Endodermal cell (in vitro differentiated cells): ENCODE data around the gene PAPOLA. TPM values are rescaled to one million over a fixed set of nuclear protein-coding genes. Genes with fewer than 3 reads are reported as not detected.
A peak's percentile ranks its signal among the peaks of the same experiment; 100 is the strongest.

ENCODE experiments used
- DNase-seq: peaks from one replicate; pipeline ENCODE4 v3.0.0-alpha.2; 2017
- H3K27ac ChIP-seq: 2 replicates; pipeline ENCODE4 v1.5.1; 2013; ENCODE audit warnings: mild to moderate bottlenecking, low read depth, low read length, moderate library complexity
- H3K27me3 ChIP-seq: 2 replicates; pipeline ENCODE4 v1.6.1; 2013; ENCODE audit warnings: mild to moderate bottlenecking, low read length, moderate library complexity; ENCODE audit not compliant: insufficient read depth, control insufficient read depth, poor library complexity, severe bottlenecking
- H3K36me3 ChIP-seq: 2 replicates; pipeline ENCODE4 v1.7.0; 2013; ENCODE audit warnings: mild to moderate bottlenecking, low read length, moderate library complexity; ENCODE audit not compliant: control insufficient read depth, insufficient read depth
- H3K4me1 ChIP-seq: one replicate; pipeline ENCODE4 v1.7.0; 2013; ENCODE audit warnings: low read length; ENCODE audit not compliant: control insufficient read depth, insufficient read depth
- H3K4me3 ChIP-seq: 2 replicates; pipeline ENCODE4 v1.5.1; 2013; ENCODE audit warnings: mild to moderate bottlenecking, low read length, moderate library complexity
- H3K9ac ChIP-seq: 2 replicates; pipeline ENCODE4 v1.6.1; 2013; ENCODE audit warnings: mild to moderate bottlenecking, low read length, moderate library complexity; ENCODE audit not compliant: poor library complexity, severe bottlenecking; ENCODE audit errors: extremely low read depth
- H3K9me3 ChIP-seq: 2 replicates; pipeline ENCODE4 v1.6.1; 2013; ENCODE audit warnings: mild to moderate bottlenecking, low read length, moderate library complexity; ENCODE audit not compliant: control insufficient read depth
- H3K27ac Mint-ChIP-seq: 2 replicates; pipeline ENCODE4 v1.8.0; 2020; ENCODE audit warnings: mixed read lengths
- H3K27me3 Mint-ChIP-seq: 2 replicates; pipeline ENCODE4 v1.8.0; 2021; ENCODE audit warnings: mild to moderate bottlenecking, mixed read lengths; ENCODE audit not compliant: insufficient read depth
- H3K36me3 Mint-ChIP-seq: 2 replicates; pipeline ENCODE4 v1.8.0; 2020; ENCODE audit warnings: low read depth, mixed read lengths
- H3K4me1 Mint-ChIP-seq: 2 replicates; pipeline ENCODE4 v1.8.0; 2020; ENCODE audit warnings: mixed read lengths
- H3K4me3 Mint-ChIP-seq: 2 replicates; pipeline ENCODE4 v1.8.0; 2020; ENCODE audit warnings: mild to moderate bottlenecking, moderate library complexity, mixed read lengths
- H3K9me3 Mint-ChIP-seq: 2 replicates; pipeline ENCODE4 v1.8.0; 2020; ENCODE audit warnings: mild to moderate bottlenecking, mixed read lengths
- CTCF ChIP-seq: fragments of 200-600 bp; sonication (generic); conservative IDR thresholded peaks from 2 replicates; pipeline ENCODE4 v1.5.0; 2021; ENCODE audit warnings: antibody characterized with exemption, mild to moderate bottlenecking
- WGBS, 2 experiments: methylation state at CpG; one replicate each; pipeline versions ENCODE4 v1.1.5 to v1.1.7; 2013; ENCODE audit warnings: missing lambda C conversion rate in 2 of 2, mixed read lengths in 1 of 2; ENCODE audit not compliant: insufficient coverage in 1 of 2, insufficient read length in 1 of 2; 5-methylcytosine and 5-hydroxymethylcytosine counted together
- total RNA-seq, 2 donors: library from RNA; stranded (reverse); fragmentation: NEBNext Ultra II Directional in 1 of 2; extraction: Animal tissue kit (Norgen Biotek cat#: 25700) in 1 of 2; gene quantifications; 2 replicates in 1 of 2; 3 replicates in 1 of 2; pipeline ENCODE4 v1.2.1, GENCODE V29; 2021

The PAPOLA gene
- total RNA-seq, 2 donors from 2014 or later = 218 to 225 TPM

- 89 to 97% methylated on average over 3 of the region's 3 CpGs for WGBS, 2 experiments
Observed at GRCh38 chr14:96589577-96589976, 87.4 kb downstream of the PAPOLA start.

GRCh38 chr14:96590190-96590864 lies 88.1 kb downstream of the PAPOLA start:
- no peak for TF ChIP-seq CTCF
- no peak overlapping the region for H3K27ac Mint-ChIP-seq
- no peak overlapping the region for H3K4me3 Mint-ChIP-seq
- H3K4me1 Mint-ChIP-seq = no peaks in the 10 kb centered on the region
- H3K36me3 ChIP-seq = no peaks in the 10 kb centered on the region
- H3K27ac ChIP-seq = no peak overlapping the region
- no peaks in the 10 kb centered on the region for H3K9me3 ChIP-seq
- peaks cover 27% of the 10 kb centered on the region for H3K27me3 Mint-ChIP-seq
- 68 to 75% methylated on average over 8 to 9 of the region's 9 CpGs for WGBS, 2 experiments
- peaks cover 30% of the 10 kb centered on the region for H3K27me3 ChIP-seq
- no peaks in the 10 kb centered on the region for H3K9me3 Mint-ChIP-seq
- no peaks in the 10 kb centered on the region for H3K36me3 Mint-ChIP-seq
- no peak overlapping the region for H3K9ac ChIP-seq
- no peaks in the 10 kb centered on the region for H3K4me1 ChIP-seq
- no peak overlapping the region for H3K4me3 ChIP-seq
- peak; percentile 43 for DNase-seq

More at GRCh38 chr14:96589577-96589976, 87.4 kb downstream of the PAPOLA start:
- no peaks in the 10 kb centered on the region for H3K9me3 Mint-ChIP-seq
- H3K9me3 ChIP-seq = no peaks in the 10 kb centered on the region
- no peak overlapping the region for H3K9ac ChIP-seq
- peaks cover 32% of the 10 kb centered on the region for H3K27me3 ChIP-seq
- TF ChIP-seq CTCF = no peak
- H3K4me3 ChIP-seq = no peak overlapping the region
- no peak overlapping the region for H3K4me3 Mint-ChIP-seq
- peak; percentile 23 for DNase-seq
- H3K36me3 Mint-ChIP-seq = no peaks in the 10 kb centered on the region
- H3K27ac ChIP-seq = no peak overlapping the region
- peaks cover 27% of the 10 kb centered on the region for H3K27me3 Mint-ChIP-seq
- no peaks in the 10 kb centered on the region for H3K4me1 Mint-ChIP-seq
- no peaks in the 10 kb centered on the region for H3K4me1 ChIP-seq
- no peaks in the 10 kb centered on the region for H3K36me3 ChIP-seq
- no peak overlapping the region for H3K27ac Mint-ChIP-seq

GRCh38 chr14:96592591-96593386 lies 90.6 kb downstream of the PAPOLA start:
- H3K4me3 ChIP-seq = peak overlapping the region; percentile 76
- no peaks in the 10 kb centered on the region for H3K9me3 Mint-ChIP-seq
- H3K27me3 ChIP-seq = peaks cover 20% of the 10 kb centered on the region
- DNase-seq = no peak
- no peak overlapping the region for H3K27ac Mint-ChIP-seq
- TF ChIP-seq CTCF = no peak
- WGBS, 2 experiments = 16 to 17% methylated on average over 22 to 54 of the region's 54 CpGs
- H3K36me3 ChIP-seq = no peaks in the 10 kb centered on the region
- no peaks in the 10 kb centered on the region for H3K9me3 ChIP-seq
- no peak overlapping the region for H3K27ac ChIP-seq
- H3K9ac ChIP-seq = no peak overlapping the region
- H3K27me3 Mint-ChIP-seq = peaks cover 23% of the 10 kb centered on the region
- H3K4me1 Mint-ChIP-seq = no peaks in the 10 kb centered on the region
- no peaks in the 10 kb centered on the region for H3K36me3 Mint-ChIP-seq
- peak overlapping the region; percentile 41 for H3K4me3 Mint-ChIP-seq
- H3K4me1 ChIP-seq = no peaks in the 10 kb centered on the region
